ENCODE data around the gene UXT.
"Not testable (repeated sequence)": the region's sequence is repeated elsewhere in the genome, so short reads cannot be mapped to it uniquely, and the experiment has no call there.

The UXT gene

DNA sequence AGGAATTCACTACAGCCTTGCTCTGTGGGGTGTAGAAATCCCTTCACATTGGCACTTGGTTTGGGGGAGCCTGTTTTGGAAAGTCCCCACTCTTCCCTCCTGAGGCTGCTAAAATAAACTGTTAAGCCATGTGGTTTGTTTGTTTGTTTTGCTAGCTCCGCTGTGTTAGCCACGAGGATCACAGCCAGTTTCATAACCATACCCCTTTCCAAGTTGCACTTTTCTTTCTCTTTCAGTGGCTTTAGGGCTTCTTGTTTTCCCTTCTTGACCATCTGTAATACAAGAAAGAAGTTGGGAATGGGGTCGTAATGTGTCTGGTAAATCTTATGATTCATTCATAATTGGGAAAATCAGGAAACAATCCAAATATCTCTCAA, 24.8 kb upstream of the UXT start:
- no peak for DNase-seq
- no peaks in the 10 kb centered on the region for H3K4me1 ChIP-seq (ENCODE audit: insufficient read depth, low read length)
- TF ChIP-seq, protein P1, sequence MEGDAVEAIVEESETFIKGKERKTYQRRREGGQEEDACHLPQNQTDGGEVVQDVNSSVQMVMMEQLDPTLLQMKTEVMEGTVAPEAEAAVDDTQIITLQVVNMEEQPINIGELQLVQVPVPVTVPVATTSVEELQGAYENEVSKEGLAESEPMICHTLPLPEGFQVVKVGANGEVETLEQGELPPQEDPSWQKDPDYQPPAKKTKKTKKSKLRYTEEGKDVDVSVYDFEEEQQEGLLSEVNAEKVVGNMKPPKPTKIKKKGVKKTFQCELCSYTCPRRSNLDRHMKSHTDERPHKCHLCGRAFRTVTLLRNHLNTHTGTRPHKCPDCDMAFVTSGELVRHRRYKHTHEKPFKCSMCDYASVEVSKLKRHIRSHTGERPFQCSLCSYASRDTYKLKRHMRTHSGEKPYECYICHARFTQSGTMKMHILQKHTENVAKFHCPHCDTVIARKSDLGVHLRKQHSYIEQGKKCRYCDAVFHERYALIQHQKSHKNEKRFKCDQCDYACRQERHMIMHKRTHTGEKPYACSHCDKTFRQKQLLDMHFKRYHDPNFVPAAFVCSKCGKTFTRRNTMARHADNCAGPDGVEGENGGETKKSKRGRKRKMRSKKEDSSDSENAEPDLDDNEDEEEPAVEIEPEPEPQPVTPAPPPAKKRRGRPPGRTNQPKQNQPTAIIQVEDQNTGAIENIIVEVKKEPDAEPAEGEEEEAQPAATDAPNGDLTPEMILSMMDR (IDR thresholded peaks at IDR 0.05; ENCODE audit: borderline replicate concordance, extremely low read depth, low read length, poor library complexity, severe bottlenecking): no peak
- no peak for TF ChIP-seq EZH2 (IDR thresholded peaks at IDR 0.05; ENCODE audit: borderline replicate concordance, low read depth, low read length, severe bottlenecking)
- H3K4me3 ChIP-seq (ENCODE audit: low read depth in 1 of 2, low read length in 2 of 2): no peak overlapping the region
- no peak overlapping the region for H3K27ac ChIP-seq (ENCODE audit: low read length)
- no peak for ATAC-seq (ENCODE audit: insufficient read depth, low read depth)
- H3K36me3 ChIP-seq (ENCODE audit: insufficient read depth, low read length): no peaks in the 10 kb centered on the region
- H2AFZ ChIP-seq (ENCODE audit: low read depth, low read length): no peak overlapping the region
- no peak overlapping the region for H3K4me2 ChIP-seq (ENCODE audit: insufficient read depth, low read length)
- H3K27me3 ChIP-seq (ENCODE audit: insufficient read depth, low read length, poor library complexity): no peaks in the 10 kb centered on the region
- no peaks in the 10 kb centered on the region for H3K79me2 ChIP-seq (ENCODE audit: insufficient read depth, low read length)
- H3K9me3 ChIP-seq (ENCODE audit: insufficient read depth, low read length, severe bottlenecking): no peaks in the 10 kb centered on the region
- H3K9ac ChIP-seq (ENCODE audit: low read depth, low read length): no peak overlapping the region
- no peaks in the 10 kb centered on the region for H4K20me1 ChIP-seq (ENCODE audit: insufficient read depth, low read length)

DNA sequence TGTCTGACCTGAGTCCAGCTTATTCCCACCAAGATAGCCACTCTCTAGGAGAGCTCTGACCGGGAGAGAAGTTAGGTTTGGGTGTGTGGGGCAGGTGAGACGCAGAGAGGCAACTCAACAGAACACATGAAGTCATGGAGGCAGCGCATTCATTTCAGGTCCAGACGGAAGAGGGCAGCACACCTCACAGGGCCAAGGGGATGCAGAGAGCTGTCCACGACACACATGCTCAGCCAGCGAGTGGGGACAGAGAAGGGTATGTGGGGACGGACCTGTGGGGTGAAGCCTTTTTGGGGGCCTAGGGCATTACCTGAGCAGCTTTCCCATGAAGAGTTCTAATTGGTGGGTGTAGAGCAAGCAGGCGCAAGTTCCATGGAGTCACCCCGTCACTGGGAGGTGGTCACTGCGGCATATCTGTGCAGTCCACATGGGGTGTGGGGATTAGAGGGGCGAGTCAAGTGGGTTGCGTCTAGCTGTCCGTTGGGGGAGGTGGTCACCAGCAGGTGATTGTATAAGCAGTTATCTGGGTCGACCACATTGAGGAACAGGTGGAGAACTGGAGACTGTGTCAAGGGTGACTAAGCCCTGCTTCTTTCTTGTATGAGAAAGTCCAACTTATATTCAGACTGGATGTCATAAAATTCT, 24.3 kb upstream of the UXT start:
- no peak overlapping the region for H3K27ac ChIP-seq (ENCODE audit: low read length)
- no peaks in the 10 kb centered on the region for H3K27me3 ChIP-seq (ENCODE audit: insufficient read depth, low read length, poor library complexity)
- no peaks in the 10 kb centered on the region for H3K36me3 ChIP-seq (ENCODE audit: insufficient read depth, low read length)
- H3K9ac ChIP-seq (ENCODE audit: low read depth, low read length): no peak overlapping the region
- DNase-seq: no peak
- no peak overlapping the region for H3K4me2 ChIP-seq (ENCODE audit: insufficient read depth, low read length)
- H3K4me3 ChIP-seq (ENCODE audit: low read depth in 1 of 2, low read length in 2 of 2): no peak overlapping the region
- no peak for TF ChIP-seq EZH2 (IDR thresholded peaks at IDR 0.05; ENCODE audit: borderline replicate concordance, low read depth, low read length, severe bottlenecking)
- TF ChIP-seq, protein P1 (IDR thresholded peaks at IDR 0.05; ENCODE audit: borderline replicate concordance, extremely low read depth, low read length, poor library complexity, severe bottlenecking): no peak
- no peaks in the 10 kb centered on the region for H3K9me3 ChIP-seq (ENCODE audit: insufficient read depth, low read length, severe bottlenecking)
- no peak for ATAC-seq (ENCODE audit: insufficient read depth, low read depth)
- H2AFZ ChIP-seq (ENCODE audit: low read depth, low read length): no peak overlapping the region
- H3K4me1 ChIP-seq (ENCODE audit: insufficient read depth, low read length): no peaks in the 10 kb centered on the region
- no peaks in the 10 kb centered on the region for H4K20me1 ChIP-seq (ENCODE audit: insufficient read depth, low read length)
- no peaks in the 10 kb centered on the region for H3K79me2 ChIP-seq (ENCODE audit: insufficient read depth, low read length)

DNA sequence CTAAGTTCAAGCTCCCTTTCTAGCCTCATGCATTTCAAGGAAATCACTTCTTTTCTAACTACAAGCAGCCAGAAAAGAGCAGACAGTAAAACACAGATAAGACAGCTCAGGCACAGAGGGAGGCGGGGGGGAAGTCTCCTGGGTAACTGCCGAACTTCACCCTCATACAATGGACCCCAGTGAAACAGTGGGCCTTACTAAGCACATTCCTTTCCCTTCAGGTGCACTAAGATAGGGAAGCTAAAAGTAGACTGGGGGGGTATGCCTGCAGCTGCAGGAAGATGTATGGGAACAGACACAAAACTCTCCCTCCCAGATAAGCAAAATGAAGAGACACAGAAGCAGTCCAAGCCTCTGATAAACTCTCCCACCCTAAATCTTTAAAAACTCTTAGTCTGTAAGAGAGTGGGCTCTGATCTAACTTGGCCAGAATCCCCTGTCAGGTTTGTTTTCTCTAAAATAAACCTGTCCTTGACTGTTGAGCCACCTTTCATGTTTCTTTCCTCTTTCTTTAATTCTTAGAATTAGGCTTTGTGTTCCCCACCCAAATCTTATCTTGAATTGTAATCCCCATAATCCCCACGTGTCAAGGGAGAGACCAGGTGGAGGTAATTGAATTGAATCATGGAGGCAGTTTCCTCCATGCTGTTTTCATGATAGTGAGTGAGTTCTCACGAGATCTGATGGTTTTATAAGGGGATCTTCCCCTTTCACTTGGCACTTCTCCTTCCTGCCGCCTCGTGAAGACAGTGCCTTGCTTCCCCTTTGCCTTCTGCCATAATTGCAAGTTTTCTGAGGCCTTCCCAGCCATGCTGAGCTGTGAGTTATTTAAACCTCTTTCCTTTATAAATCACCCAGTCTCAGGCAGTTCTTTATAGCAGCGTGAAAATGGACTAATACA, 17.2 kb upstream of the UXT start:
- H2AFZ ChIP-seq (ENCODE audit: low read depth, low read length): not testable (repeated sequence)

DNA sequence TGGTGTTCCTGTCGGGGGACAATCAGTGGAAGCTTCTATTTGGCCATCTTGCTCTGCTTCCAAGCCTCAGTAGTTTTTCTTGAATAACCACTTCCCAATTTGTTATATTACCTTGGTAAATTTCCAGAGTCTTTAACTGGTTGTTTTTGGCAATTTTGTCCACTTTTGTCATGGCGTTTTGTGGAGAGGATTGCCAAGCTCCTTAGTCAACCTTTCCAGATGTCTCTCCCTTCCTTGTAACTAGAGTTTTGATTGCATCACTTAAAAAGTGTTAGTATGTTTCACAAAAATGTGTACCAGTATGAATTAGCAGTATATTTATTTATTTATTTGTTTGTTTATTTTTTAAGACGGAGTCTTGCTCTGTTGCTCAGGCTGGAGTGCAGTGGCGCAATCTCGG, 15.8 kb upstream of the UXT start:
- Histone ChIP-seq H3K79me2 (ENCODE audit: insufficient read depth, low read length) (no peaks in the 10 kb centered on the region), H3K27ac (ENCODE audit: low read length) (no peak overlapping the region), H3K4me3 (ENCODE audit: low read depth in 1 of 2, low read length in 2 of 2) (no peak overlapping the region), H4K20me1 (ENCODE audit: insufficient read depth, low read length) (no peaks in the 10 kb centered on the region), H3K36me3 (ENCODE audit: insufficient read depth, low read length) (no peaks in the 10 kb centered on the region), H3K9me3 (ENCODE audit: insufficient read depth, low read length, severe bottlenecking) (no peaks in the 10 kb centered on the region), H3K4me2 (ENCODE audit: insufficient read depth, low read length) (no peak overlapping the region), H3K4me1 (ENCODE audit: insufficient read depth, low read length) (no peaks in the 10 kb centered on the region), H2AFZ (ENCODE audit: low read depth, low read length) (no peak overlapping the region), H3K9ac (ENCODE audit: low read depth, low read length) (no peak overlapping the region), H3K27me3 (ENCODE audit: insufficient read depth, low read length, poor library complexity) (no peaks in the 10 kb centered on the region)
- TF ChIP-seq, protein P1 (IDR thresholded peaks at IDR 0.05; ENCODE audit: borderline replicate concordance, extremely low read depth, low read length, poor library complexity, severe bottlenecking): no peak
- no peak for TF ChIP-seq EZH2 (IDR thresholded peaks at IDR 0.05; ENCODE audit: borderline replicate concordance, low read depth, low read length, severe bottlenecking)
- no peak for DNase-seq
- no peak for ATAC-seq (ENCODE audit: insufficient read depth, low read depth)

More for the DNA sequence above, 17.2 kb upstream of the UXT start:
- ATAC-seq (ENCODE audit: insufficient read depth, low read depth); DNase-seq; H3K9me3 ChIP-seq (ENCODE audit: insufficient read depth, low read length, severe bottlenecking); H3K9ac ChIP-seq (ENCODE audit: low read depth, low read length); H3K4me1 ChIP-seq (ENCODE audit: insufficient read depth, low read length); H3K79me2 ChIP-seq (ENCODE audit: insufficient read depth, low read length); H3K4me3 ChIP-seq (ENCODE audit: low read depth in 1 of 2, low read length in 2 of 2); H3K4me2 ChIP-seq (ENCODE audit: insufficient read depth, low read length); H3K27ac ChIP-seq (ENCODE audit: low read length); H3K36me3 ChIP-seq (ENCODE audit: insufficient read depth, low read length); H4K20me1 ChIP-seq (ENCODE audit: insufficient read depth, low read length); H3K27me3 ChIP-seq (ENCODE audit: insufficient read depth, low read length, poor library complexity): not testable (repeated sequence)

DNA sequence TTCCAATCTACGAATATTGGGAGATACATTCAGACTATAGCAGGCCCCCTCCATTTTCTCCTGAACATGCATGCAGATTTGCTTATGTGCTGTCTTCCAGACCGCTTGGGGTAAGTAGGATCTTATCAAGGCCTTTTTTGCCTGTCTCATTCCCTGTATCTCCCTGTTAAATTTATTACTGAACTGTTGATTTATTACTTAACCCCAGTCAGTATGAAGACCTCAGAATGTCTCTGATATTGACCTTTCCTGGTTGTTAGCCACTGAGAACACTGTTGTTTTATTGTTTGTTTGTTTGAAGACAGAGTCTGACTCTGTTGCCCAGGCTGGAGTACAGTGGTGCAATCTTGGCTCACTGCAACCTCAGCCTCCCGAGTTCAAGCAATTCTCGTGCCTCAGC, 6.8 kb upstream of the UXT start:
- not testable (repeated sequence) for H3K4me1 ChIP-seq (ENCODE audit: insufficient read depth, low read length); H3K4me3 ChIP-seq (ENCODE audit: low read depth in 1 of 2, low read length in 2 of 2); H3K36me3 ChIP-seq (ENCODE audit: insufficient read depth, low read length); H3K27me3 ChIP-seq (ENCODE audit: insufficient read depth, low read length, poor library complexity); H3K9ac ChIP-seq (ENCODE audit: low read depth, low read length); DNase-seq; H3K9me3 ChIP-seq (ENCODE audit: insufficient read depth, low read length, severe bottlenecking); H3K27ac ChIP-seq (ENCODE audit: low read length); ATAC-seq (ENCODE audit: insufficient read depth, low read depth); H2AFZ ChIP-seq (ENCODE audit: low read depth, low read length); H4K20me1 ChIP-seq (ENCODE audit: insufficient read depth, low read length); H3K79me2 ChIP-seq (ENCODE audit: insufficient read depth, low read length); H3K4me2 ChIP-seq (ENCODE audit: insufficient read depth, low read length)
